Measurements from ENCODE around the gene BRSK2.
A peak's percentile ranks its signal among the peaks of the same experiment; 100 is the strongest.

Gene BRSK2

GRCh38 chr11:1450344-1450875, 60.7 kb downstream of the BRSK2 start:
- no peak overlapping the region for H3K27ac ChIP-seq
- TF ChIP-seq CTCF (IDR thresholded peaks at IDR 0.05) (no peak), ZFX (IDR thresholded peaks at IDR 0.05; ENCODE audit: borderline replicate concordance) (no peak)

GRCh38 chr11:1450949-1451710, 61.4 kb downstream of the BRSK2 start:
- TF ChIP-seq ZFX (IDR thresholded peaks at IDR 0.05; ENCODE audit: borderline replicate concordance): no peak
- TF ChIP-seq CTCF (IDR thresholded peaks at IDR 0.05): no peak
- H3K27ac ChIP-seq: no peak overlapping the region

GRCh38 chr11:1451781-1452470, 62.2 kb downstream of the BRSK2 start:
- no peak overlapping the region for H3K27ac ChIP-seq
- TF ChIP-seq ZFX (IDR thresholded peaks at IDR 0.05; ENCODE audit: borderline replicate concordance) (no peak), CTCF (IDR thresholded peaks at IDR 0.05) (no peak)

- no peak overlapping the region for H3K27ac ChIP-seq
- no peak for TF ChIP-seq ZFX (IDR thresholded peaks at IDR 0.05; ENCODE audit: borderline replicate concordance)
- TF ChIP-seq CTCF (IDR thresholded peaks at IDR 0.05): no peak
Measured at GRCh38 chr11:1452744-1453143, 63.0 kb downstream of the BRSK2 start.

GRCh38 chr11:1453611-1454034, 63.9 kb downstream of the BRSK2 start:
- no peak overlapping the region for H3K27ac ChIP-seq
- TF ChIP-seq CTCF (IDR thresholded peaks at IDR 0.05): peak; percentile 32
- TF ChIP-seq ZFX (IDR thresholded peaks at IDR 0.05; ENCODE audit: borderline replicate concordance): no peak

GRCh38 chr11:1454576-1454975, 64.8 kb downstream of the BRSK2 start:
- no peak overlapping the region for H3K27ac ChIP-seq
- TF ChIP-seq CTCF (IDR thresholded peaks at IDR 0.05) (no peak), ZFX (IDR thresholded peaks at IDR 0.05; ENCODE audit: borderline replicate concordance) (no peak)

Data from 22Rv1 (cell line).